OCI-LY1 (cell line): ENCODE results near the gene KCNJ1.

Source experiments
- H2AFZ ChIP-seq: fragments of 200-600 bp; sonication (generic), shearing (Covaris generic); 2 replicates; pipeline ENCODE4 v1.6.0; 2014; ENCODE audit warnings: antibody characterized with exemption, mild to moderate bottlenecking, low read length
- H3F3A ChIP-seq: fragments of 200-600 bp; sonication (generic), shearing (Covaris generic); 2 replicates; pipeline ENCODE4 v1.6.0; 2014; ENCODE audit warnings: mild to moderate bottlenecking, antibody characterized with exemption, low read length, moderate library complexity; ENCODE audit not compliant: insufficient read depth
- H3K27ac ChIP-seq: fragments of 200-600 bp; sonication (generic); 2 replicates; pipeline ENCODE4 v1.5.1; 2014; ENCODE audit warnings: low read length, mixed run types, mild to moderate bottlenecking, low read depth; ENCODE audit not compliant: poor library complexity, severe bottlenecking
- H3K27me3 ChIP-seq: fragments of 200-600 bp; sonication (generic); 2 replicates; pipeline ENCODE4 v1.6.0; 2014; ENCODE audit warnings: antibody characterized with exemption, mild to moderate bottlenecking, low read length, moderate library complexity; ENCODE audit not compliant: insufficient read depth
- H3K36me3 ChIP-seq: fragments of 200-600 bp; sonication (generic); 2 replicates; pipeline ENCODE4 v1.6.1; 2014; ENCODE audit warnings: mild to moderate bottlenecking, antibody characterized with exemption, low read length, moderate library complexity, mixed read lengths; ENCODE audit not compliant: insufficient read depth
- H3K4me1 ChIP-seq: fragments of 200-600 bp; sonication (generic); 2 replicates; pipeline ENCODE4 v1.5.1; 2014; ENCODE audit warnings: mild to moderate bottlenecking, low read length, moderate library complexity; ENCODE audit not compliant: insufficient read depth, severe bottlenecking
- H3K4me2 ChIP-seq: fragments of 200-600 bp; sonication (generic), shearing (Covaris generic); 2 replicates; pipeline ENCODE4 v1.6.1; 2014; ENCODE audit warnings: low read length
- H3K4me3 ChIP-seq: fragments of 200-600 bp; sonication (generic); 2 replicates; pipeline ENCODE4 v1.5.1; 2014; ENCODE audit warnings: low read length, low read depth, mild to moderate bottlenecking, mixed read lengths; ENCODE audit not compliant: poor library complexity, severe bottlenecking
- H3K79me2 ChIP-seq: fragments of 200-600 bp; shearing (Covaris generic); 2 replicates; pipeline ENCODE4 v1.6.1; 2016; ENCODE audit warnings: mixed run types, low read length, mixed read lengths; ENCODE audit not compliant: insufficient read depth
- H3K9ac ChIP-seq: fragments of 200-600 bp; sonication (generic), shearing (Covaris generic); 2 replicates; pipeline ENCODE4 v1.6.1; 2014; ENCODE audit warnings: mild to moderate bottlenecking, low read length, mixed read lengths
- H3K9me2 ChIP-seq: fragments of 200-600 bp; sonication (generic), shearing (Covaris generic); 2 replicates; pipeline ENCODE4 v1.6.1; 2014; ENCODE audit warnings: low read depth, mild to moderate bottlenecking, low read length, mixed read lengths
- H3K9me3 ChIP-seq: fragments of 200-600 bp; shearing (Covaris generic); 2 replicates; pipeline ENCODE4 v1.6.1; 2014; ENCODE audit warnings: low read length, mixed read lengths
- H4K20me1 ChIP-seq: fragments of 200-600 bp; sonication (generic), shearing (Covaris generic); 2 replicates; pipeline ENCODE4 v1.6.0; 2016; ENCODE audit warnings: mild to moderate bottlenecking, low read length; ENCODE audit not compliant: insufficient read depth
- EZH2 ChIP-seq: fragments of 200-600 bp; sonication (generic), shearing (Covaris generic); IDR thresholded peaks from 2 replicates; pipeline ENCODE4 v1.8.0; 2017; ENCODE audit warnings: borderline replicate concordance, mixed run types, mild to moderate bottlenecking, antibody characterized with exemption, low read length, moderate library complexity, mixed read lengths
- TF ChIP-seq, protein P1 (sequence below): fragments of 200-600 bp; sonication (generic), shearing (Covaris generic); IDR thresholded peaks from 2 replicates; pipeline ENCODE4 v1.5.1; 2017; ENCODE audit warnings: mild to moderate bottlenecking, antibody characterized with exemption, low read length, moderate library complexity, mixed read lengths

KCNJ1 gene

DNA sequence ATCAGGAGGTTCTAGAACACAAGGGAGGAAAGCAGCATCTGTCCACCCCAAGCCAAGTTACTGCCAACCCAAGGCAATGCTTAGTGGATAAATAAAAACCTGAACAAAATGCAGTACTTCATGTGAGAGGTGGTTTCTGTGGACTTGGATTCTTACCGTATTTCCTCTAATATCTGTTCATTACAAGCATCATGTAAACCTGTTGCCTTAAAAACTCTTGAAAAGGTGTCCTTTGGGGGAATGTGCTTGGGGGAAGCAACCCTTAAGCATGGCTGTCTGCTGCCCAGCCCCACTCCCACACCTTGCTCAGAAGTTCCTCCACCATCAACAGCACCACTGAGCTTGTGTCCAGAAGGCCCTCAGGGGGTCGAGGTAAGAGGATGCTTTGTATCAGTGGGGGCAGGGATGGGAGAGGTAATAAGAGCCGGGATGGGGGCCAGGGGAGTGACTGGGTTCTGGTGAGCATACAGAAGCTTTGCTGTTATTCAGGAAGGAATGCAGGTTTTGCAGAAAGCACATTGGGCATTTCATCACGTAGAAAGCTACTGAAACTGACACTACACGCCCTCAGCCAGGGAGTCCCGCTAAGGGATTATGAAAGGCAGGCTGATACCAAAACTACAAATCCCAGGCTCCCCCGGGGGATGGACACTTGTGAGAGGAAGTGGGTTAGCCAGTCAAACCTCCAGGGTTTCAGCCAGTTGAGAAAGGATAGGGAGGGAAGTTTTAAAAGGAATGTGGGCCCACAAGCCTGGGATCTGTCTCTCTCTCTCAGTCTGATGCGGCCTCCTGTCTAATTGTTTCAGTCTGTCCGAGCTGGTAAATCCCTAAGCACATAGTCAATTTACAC, 52.0 kb downstream of the KCNJ1 start:
- Histone ChIP-seq H3K4me1 (no peaks in the 10 kb centered on the region), H3K79me2 (no peaks in the 10 kb centered on the region), H3K36me3 (peaks cover 32% of the 10 kb centered on the region), H3K9me2 (no peaks in the 10 kb centered on the region), H3K27ac (no peak overlapping the region), H3K27me3 (no peaks in the 10 kb centered on the region), H3K4me2 (no peak overlapping the region), H3K9me3 (no peaks in the 10 kb centered on the region), H3K4me3 (no peak overlapping the region), H2AFZ (no peak overlapping the region), H4K20me1 (no peaks in the 10 kb centered on the region), H3F3A (no peaks in the 10 kb centered on the region), H3K9ac (no peak overlapping the region)
- TF ChIP-seq, protein P1, sequence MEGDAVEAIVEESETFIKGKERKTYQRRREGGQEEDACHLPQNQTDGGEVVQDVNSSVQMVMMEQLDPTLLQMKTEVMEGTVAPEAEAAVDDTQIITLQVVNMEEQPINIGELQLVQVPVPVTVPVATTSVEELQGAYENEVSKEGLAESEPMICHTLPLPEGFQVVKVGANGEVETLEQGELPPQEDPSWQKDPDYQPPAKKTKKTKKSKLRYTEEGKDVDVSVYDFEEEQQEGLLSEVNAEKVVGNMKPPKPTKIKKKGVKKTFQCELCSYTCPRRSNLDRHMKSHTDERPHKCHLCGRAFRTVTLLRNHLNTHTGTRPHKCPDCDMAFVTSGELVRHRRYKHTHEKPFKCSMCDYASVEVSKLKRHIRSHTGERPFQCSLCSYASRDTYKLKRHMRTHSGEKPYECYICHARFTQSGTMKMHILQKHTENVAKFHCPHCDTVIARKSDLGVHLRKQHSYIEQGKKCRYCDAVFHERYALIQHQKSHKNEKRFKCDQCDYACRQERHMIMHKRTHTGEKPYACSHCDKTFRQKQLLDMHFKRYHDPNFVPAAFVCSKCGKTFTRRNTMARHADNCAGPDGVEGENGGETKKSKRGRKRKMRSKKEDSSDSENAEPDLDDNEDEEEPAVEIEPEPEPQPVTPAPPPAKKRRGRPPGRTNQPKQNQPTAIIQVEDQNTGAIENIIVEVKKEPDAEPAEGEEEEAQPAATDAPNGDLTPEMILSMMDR, result no peak
- TF ChIP-seq EZH2, result no peak

DNA sequence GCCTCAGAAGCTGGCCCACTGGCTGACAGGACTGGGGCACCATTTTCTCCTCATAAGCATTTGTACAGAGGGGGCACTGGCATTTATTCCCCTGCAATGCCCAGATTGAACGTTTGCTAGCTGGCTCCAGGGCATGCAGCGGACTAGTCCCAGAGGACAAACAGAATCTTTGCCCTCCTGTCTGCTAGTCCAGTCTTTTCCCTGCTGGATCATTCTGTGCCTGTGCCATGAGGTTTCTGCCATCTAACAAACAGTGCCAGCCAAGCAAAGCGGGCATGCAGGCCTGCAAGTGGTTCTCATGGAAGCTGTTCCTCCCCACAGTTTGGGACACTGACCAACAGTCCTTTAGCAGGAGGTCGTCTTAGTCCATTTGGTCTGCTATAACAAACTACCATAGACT, 53.4 kb downstream of the KCNJ1 start:
- no peak overlapping the region for H3K27ac ChIP-seq
- no peaks in the 10 kb centered on the region for H3K79me2 ChIP-seq
- H3F3A ChIP-seq, result no peaks in the 10 kb centered on the region
- no peak overlapping the region for H3K9ac ChIP-seq
- H3K4me3 ChIP-seq, result no peak overlapping the region
- no peak overlapping the region for H2AFZ ChIP-seq
- H4K20me1 ChIP-seq, result no peaks in the 10 kb centered on the region
- no peaks in the 10 kb centered on the region for H3K4me1 ChIP-seq
- TF ChIP-seq, protein P1, result no peak
- TF ChIP-seq EZH2, result no peak
- no peaks in the 10 kb centered on the region for H3K9me3 ChIP-seq
- no peaks in the 10 kb centered on the region for H3K9me2 ChIP-seq
- H3K27me3 ChIP-seq, result no peaks in the 10 kb centered on the region
- H3K36me3 ChIP-seq, result peaks cover 45% of the 10 kb centered on the region
- H3K4me2 ChIP-seq, result no peak overlapping the region

DNA sequence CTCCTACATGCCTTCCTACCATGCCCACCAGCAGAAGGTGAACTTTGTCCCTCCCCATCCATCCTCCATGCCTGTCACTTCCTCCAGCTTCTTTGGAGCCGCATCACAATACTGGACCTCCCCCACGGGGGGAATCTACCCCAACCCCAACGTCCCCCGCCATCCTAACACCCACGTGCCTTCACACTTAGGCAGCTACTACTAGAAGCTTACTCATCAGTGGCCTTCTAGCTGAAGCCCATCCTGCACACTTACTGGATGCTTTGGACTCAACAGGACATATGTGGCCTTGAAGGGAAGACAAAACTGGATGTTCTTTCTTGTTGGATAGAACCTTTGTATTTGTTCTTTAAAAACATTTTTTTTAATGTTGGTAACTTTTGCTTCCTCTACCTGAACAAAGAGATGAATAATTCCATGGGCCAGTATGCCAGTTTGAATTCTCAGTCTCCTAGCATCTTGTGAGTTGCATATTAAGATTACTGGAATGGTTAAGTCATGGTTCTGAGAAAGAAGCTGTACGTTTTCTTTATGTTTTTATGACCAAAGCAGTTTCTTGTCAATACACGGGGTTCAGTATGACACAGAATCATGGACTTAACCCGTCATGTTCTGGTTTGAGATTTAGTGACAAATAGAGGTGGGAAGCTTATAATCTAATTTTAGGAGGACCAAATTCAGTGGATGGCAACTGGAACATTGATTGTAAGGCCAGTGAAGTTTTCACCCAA, 56.1 kb downstream of the KCNJ1 start:
- Histone ChIP-seq H2AFZ (no peak overlapping the region), H4K20me1 (no peaks in the 10 kb centered on the region), H3K27ac (no peak overlapping the region), H3K36me3 (peaks cover 72% of the 10 kb centered on the region), H3K9ac (no peak overlapping the region), H3F3A (no peaks in the 10 kb centered on the region), H3K79me2 (no peaks in the 10 kb centered on the region), H3K9me2 (no peaks in the 10 kb centered on the region), H3K4me2 (no peak overlapping the region), H3K4me1 (no peaks in the 10 kb centered on the region), H3K4me3 (no peak overlapping the region), H3K9me3 (no peaks in the 10 kb centered on the region), H3K27me3 (no peaks in the 10 kb centered on the region)
- TF ChIP-seq, protein P1, result no peak
- no peak for TF ChIP-seq EZH2
